HG02981 (cell line): Measurements from ENCODE around the gene BHLHE23.

Source experiments
- ATAC-seq: cut with Tn5 transposase; IDR thresholded peaks from one replicate; pipeline ENCODE4 v1.9.1; 2021; ENCODE audit warnings: mild to moderate bottlenecking, moderate library complexity; ENCODE audit not compliant: unreplicated experiment

Gene BHLHE23

DNA sequence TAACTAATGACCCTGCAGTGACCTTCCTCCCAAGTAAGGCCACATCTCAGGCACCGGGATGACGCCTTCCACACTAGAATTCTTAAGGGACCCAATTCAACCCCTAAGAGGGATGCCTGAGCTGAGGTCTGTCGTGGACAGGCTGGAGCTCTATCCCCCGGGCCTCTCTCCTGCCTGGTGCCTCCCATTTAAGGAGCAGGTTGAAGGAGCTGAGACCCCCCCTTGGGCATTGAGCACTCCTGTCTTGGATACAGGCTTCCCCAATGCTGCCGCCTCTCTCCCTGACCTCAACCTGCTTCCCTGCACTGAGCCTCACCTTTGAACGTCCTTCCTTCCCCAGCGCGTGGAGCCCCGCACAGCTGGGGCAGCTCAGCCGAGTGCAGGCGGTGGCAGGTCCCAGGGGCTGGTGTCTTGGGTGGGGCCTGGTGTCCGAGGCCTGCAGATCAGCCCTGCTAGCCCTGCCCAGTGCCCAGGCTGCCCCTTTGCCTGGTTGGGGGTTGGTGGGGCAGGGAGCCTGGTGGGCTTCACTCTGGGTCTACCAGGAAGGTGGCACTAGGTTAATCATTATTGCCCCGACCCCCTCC lies 19.9 kb upstream of the BHLHE23 start:
- ATAC-seq = no peak

DNA sequence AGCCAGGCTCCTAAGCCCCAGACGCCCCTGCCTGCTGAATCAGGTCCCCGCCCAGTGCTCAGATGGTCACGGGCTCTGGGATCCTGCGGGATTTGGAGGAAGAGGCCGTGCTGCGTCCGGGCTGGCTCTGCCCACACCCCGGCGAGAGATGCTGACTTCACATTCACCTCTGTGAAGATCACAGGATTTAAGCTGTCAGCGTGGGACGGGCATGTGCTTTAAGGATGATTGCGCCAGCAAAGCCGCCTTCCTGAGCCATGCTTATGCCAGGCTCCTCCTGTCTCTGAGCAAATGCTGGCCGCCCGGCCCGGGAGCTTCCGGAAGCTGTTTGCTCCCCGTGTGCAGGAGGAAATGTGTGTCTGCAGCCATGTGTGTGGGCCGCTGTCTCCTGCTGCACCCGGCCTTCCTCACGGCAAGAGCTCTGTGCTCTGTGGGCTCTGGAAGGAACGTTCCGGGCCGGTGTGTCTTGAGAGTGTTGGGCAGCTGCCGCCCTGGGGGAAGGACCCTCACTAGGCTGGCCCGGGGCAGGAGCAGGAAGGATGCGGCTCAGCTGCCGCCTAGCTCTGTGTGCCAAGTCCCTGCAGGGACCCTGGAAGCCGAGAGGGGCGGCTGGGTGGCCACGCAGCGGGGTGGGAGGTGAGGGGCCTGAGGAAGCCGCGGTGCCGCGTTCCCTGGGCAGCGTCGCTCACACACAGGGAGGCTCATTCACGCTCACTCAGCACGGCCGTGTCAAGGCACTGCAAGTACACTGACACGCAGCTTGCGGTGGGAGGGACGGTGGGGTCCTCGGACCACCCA lies 19.0 kb upstream of the BHLHE23 start:
- ATAC-seq = no peak

DNA sequence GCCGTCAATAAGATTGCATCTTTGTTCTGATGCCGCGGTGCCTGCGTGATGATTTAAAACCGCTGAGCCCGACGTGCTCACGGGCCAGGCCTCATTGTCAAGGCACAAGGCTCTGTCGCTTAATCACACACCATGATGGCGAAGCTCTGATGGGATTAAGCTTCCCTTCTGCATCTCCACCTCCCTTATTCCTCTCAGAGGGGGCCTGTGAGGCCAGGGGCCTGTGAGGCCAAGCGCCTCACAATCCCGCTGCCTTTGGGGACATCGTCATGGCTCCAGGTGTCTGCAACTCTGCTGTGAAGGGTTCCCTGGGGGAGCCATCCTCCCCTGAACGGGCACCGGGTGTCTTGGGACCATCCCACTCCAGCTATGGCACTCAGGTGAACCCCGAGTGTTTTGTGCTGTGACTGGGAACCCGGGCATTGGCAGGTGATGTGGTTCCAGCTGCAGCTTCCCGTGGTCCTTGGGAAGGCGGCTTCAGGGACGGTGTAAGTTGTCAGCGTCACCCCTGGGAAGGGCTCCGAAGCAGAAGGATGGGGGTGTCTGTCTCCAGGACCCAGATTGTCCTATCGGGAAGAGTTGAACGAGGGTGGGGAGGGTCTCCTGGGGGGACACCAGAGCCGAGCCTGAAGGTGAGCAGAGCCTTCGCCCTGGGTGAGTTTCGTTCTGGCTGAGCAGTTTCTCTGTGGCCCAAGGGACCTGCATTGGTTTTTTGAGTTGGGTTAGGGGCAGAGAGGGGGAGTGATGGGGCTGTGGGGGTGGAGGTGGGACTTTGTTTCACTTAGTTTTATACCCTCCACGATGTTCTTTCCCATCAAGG lies 18.0 kb upstream of the BHLHE23 start:
- no peak for ATAC-seq

DNA sequence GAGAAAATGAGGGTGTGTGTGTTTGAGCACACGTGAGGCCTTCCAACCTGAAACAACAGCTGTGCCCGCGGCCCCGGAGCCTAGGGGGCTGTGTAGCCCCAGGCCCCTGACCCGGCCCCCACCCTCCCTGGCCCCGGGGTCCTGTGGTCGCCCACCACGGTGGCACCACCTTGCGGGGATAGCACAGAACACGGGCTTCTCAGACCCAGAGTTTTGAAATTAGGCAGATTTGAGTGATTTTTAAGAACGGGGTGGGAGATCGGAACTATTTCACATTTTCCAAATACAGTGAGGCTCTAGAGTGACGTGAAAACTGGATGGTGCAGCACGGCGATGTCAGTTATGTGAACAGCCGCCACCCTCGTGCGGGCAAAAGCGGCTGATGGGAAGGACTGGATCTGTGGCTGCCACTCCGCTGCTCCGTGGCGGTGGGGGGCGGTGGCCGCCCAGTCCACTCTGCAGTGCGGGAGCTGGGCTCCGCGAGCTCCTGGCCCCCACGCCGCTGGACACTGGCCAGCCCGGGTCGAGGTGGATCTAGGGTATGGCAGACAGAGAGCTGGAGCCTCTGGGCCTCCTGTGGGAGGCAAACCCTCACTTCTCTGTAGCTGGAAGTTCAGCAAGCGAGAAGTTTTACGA lies 17.3 kb upstream of the BHLHE23 start:
- ATAC-seq = no peak

DNA sequence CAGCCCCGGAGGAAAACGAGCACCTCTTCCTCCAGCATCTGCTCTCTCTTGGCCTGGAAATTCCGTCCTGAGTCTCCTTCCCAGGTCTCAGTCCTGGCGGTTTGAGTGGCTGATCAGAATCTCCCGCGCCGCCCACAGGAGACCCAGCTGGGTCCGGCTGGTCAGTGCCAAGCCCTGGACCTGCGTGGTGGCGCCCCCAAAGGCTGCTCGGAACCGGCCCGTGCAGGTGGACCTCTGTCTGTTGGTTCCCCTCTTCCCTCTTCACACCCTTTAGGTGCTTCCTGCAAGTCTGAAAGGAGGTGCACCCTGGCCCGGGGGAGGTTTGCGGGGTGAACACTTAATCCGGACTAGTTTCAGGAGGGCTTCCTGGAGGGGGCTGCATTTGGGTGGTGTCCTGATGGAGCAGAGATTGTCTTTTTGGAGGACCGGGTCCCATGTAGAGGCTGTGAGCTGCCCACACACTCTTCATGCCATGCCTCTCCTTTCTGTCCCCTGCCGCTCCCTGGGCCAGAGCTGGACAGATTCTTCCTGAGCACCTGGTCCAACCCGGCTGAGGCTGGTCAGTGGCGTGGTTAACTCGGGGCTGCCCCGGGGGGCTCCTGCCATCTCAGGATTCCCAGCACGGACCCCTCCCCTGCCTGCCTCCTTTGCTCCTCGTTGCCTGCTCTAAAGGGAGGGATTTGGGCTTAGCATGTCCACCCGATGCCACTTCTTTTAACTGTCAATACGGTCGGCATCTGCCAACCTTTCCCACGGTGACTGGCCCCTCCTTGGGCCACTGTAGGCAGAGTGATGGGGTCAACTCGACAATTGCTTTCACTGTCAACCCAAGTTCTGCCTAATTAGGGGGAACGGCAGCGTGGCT lies 16.5 kb upstream of the BHLHE23 start:
- no peak for ATAC-seq

DNA sequence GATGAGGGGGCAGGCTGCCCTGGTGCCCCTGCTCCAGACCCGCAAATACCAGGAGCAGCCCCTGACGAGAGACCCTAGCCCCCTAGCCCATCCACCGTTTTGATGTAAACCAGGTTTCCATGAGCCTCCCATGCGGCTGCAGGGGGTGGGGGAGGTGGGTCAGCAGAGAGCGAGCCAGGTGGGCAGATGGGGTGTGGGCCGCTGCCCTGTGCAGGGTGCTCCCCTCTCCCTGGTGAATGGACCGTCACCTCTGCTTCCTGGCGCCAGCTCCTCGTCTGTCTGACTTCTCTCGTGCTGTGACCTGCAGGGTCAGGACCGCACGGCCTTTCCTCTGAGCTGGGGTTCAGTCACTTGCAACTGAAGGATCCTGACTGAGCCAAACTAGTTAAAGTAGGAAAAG lies 15.7 kb upstream of the BHLHE23 start:
- no peak for ATAC-seq

DNA sequence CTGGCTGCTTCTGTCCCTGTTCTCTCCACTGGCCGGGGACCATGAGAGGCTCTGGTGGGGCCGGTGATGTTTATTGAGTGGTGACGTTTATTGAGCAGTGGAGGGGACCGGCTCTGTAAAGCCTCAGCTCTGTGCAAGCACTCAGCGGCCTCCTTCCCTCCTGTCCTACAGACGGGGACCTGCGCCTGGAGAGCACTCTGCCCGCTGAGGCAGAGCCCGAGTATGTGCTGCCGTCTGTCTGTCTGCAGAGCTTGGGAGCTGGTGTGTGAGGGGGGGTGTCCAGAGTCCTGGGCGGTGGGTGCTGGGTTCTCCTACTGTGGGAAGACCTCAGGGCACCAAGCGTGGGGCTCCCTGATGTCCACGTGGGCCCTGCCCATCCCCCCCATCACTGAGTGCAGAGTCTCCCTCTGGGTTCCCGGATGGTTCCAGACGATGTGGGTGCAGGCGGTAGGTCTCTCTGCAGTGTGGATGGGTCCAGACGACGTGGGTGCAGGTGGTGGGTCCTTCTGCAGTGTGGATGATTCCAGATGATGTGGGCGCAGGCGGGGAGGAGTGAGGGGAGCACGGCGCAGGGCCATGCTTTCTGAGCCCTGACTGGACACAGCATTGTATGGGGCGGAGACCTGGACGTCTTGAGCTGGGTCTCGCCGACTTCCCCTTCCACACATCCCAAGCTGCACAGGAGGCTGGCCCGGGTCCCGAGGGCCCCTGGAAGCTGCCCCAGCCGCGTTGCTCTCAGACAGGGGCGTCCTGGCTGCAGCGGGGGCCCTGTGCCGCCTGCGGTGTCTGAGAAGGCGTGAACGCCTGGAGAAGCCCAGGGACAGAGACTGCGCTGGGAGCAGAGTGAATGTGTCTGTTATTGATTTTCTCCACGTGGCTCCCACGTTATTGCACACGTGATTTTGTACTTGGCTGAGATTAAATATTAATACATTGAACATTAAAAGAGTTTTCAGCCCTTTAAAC lies 14.9 kb upstream of the BHLHE23 start:
- no peak for ATAC-seq

DNA sequence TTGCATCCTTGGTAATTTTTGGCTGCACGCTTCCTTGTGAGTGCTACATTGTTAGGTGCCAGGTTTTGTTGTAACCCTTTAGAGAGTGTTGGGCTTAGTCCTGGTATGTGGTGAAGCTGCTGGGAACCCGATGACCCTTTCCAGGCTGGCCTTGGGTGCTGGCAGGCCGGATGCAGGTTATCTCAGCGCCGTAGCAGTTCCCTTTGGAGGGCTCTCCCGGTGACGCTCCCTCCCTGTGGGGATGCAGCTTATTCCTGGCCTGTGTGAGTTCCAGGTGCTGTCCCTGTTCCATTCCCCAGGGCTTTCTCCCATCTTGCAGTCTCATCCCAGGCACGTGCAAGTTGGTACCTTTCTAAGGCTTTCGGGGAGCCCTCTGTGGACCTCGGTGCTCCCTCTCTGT lies 13.9 kb upstream of the BHLHE23 start:
- ATAC-seq = no peak

DNA sequence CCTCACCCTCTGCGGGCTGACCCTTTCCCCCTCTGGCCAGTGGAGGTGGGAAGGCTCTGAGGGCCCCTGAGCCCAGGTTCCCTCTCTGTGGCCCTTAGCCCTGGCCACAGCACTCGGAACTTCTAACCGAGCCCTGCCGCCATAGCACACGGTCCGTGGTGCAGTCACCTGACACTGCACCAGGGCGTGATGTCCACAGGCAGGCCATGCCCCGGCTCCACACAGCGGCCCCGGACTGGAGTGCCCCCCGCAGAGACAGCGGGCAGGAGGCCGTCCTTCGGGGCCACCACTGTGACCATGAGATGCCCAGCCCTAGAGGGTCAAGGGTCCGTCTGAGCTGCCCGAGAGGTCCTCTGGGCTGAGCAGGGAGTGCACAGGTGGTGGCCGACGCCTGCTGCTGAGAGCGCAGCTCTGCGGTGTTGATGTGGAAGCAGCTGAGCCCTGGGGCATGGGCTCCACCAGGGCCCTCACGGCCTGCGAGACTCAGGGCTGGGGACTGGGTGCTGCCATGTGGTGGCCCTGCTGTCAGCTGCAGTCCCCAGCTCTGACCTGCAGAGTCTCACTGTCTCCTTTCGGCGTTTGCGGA lies 11.2 kb upstream of the BHLHE23 start:
- ATAC-seq = no peak

DNA sequence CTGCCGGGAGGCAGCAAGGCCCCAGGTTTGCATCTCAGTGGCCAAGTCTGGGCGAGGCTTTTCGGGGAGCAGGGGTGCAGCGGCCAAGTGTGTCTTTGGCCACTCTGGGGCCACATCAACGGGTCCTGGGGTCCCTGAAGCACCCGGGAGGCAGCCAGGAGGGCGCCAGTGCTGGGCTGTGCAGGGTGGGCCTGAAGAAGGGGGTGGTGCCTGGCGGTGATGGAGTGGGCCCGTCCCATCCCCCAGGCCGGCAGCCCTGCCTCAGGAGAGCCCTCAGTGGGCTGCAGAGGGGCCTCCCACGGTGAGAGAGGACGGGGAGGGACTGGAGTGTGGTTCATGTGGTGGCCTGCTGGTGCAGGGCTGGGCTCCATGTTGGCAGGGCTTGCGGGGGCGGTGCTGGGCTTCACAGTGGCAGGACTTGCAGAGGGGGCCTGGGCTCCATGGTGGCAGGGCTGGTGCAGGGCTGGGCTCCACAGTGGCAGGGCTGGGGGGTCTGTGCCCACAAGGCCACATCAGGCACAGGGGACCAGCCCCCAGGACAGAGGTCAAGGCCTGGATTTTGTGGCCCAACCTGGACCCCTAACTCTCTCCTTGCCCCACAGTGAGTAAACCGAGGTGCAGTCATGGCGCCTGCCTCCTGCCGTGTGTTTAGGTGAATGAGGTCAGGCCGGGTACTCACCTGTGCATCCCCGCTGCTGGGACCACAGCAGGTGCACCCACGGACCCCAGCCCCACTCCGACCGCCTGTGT lies 10.5 kb upstream of the BHLHE23 start:
- no peak for ATAC-seq

DNA sequence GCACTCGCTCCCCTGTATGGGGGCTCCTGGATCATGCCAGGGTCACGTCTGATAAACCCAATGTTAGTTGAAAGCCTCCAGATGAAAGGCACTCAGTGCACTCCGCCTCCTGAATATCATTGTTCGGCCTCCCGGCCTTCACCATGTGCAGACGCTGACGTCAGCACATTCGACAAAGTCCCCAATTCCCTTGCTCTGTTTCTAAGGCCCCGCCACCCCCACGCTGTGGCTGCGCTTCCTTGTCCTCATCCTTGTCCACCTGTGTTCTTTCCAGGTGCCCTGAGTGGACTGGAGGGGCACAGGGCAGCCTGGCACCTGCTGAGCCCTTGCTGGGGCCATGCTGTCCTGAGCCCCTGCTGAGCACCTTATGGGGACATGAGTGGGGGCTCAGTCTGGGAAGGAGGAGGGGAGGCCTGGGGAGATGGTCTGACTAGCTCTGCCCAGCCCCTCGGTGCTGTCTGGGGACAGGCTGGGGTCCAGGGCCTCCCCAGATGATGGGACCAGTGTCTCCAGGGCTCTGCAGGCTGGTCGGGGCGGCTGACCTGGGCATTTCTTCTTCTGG lies 9.8 kb upstream of the BHLHE23 start:
- ATAC-seq = no peak

DNA sequence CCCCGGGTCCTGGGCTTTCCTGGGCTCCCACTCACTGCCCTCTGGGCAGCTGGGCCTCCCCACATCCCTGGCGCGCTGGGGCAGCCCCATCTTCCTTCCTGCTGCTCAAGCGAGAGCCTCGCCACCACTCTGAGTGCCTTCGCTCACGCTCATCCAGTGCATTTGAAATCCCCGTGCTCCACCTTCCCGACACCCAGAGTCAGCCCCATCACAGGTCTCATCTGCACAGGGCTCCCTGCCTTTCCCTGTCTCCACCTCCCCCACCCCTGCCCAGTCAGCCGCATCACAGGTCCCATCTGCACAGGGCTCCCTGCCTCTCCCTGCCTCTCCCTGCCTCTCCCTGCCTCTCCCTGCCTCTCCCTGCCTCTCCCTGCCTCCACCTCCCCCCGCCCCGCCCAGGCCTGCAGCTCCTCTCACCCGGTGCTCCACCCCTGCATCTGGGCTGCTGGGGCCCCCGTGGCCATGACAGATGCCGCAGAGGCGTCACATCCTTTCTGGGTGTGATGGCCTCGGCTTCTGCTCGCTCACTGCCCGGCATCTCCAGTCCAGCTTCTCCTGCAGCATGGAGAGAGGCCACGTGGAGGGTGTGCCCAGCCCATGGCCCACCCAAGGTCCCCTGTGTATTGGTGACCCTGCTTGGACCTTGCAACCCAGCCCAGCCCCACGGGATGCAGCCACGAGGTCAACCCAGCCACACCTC lies 9.0 kb upstream of the BHLHE23 start:
- ATAC-seq = no peak

DNA sequence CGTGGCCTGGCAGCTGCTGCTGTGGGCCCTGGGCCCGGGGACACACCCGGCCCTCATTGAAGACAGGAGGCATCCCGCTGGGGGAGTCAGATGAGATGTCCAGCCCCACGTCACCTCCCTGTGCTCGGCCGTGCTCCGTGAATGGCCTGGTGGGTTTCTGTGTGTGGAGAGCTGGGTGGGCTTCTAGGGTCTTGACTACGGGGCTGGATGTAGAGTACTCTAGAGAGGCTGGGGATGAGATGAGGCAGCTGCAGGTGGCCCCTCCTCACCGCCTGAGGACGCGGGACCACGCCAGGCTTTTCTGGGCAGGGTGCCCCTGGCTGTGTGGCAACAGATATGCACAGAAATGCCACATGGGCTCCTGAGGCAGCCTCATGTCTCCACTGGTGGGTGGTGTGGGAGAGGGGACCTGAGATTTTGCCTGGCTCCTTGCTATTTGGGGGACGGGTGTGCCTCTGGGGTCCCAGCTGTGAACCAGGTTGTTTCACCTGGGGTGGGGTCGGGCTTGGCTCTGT lies 8.4 kb upstream of the BHLHE23 start:
- ATAC-seq = no peak

DNA sequence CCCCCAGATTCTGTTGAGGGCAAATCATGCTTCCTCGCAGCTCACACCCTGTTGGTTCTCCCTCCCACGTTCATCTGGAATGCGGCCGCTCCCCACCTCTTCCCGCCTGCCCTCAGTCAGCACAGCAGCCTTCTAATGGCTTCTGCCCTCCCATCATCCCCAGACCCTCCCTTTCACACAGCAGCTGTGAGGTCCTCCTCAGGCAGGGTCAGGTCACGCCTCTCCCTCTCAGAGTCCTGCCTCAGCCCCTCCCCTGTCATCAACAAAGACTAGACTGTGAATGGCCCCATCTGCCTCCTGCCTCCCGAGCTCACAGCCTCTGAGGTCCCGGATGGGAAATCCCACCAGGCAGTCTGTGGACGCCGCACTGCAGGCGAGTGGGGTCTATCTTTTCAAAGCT lies 7.9 kb upstream of the BHLHE23 start:
- ATAC-seq = no peak

DNA sequence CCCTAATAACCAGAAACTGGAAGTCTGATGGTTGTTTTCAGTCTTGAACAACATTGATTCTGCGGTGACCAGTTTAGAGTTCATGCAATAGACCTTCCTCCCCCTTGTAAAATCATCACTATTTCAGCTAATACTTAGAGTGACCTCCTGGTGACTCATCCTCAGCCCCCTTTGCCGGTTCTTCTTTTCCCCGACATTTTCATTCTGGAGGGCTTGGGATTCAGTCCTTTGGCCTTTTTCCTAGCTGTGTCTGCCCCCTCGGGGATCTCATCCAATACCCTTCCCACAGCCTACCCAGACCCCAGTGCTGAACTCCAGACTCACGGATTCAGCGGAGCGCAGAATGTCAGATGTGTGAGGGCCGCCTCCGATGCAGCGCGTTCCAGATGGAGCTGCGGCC lies 7.5 kb upstream of the BHLHE23 start:
- no peak for ATAC-seq

DNA sequence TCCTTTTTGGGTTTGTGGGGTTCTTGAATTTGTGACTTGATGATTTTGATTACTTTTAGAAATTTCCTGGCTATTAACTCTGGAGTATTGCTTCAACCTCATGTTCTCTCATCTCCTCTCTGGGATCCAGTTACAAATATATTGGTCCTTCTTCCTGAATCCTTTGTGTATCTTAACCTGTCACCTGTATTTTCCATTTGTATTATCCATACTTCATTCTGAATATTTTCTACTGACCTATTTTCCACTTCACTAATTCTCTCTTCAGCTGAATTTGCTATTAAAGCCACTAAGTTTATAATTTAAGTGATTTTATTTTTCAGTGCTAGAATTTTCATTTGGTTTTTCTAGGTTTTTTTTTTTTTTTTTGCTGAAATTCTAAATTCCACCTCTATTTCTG lies 6.4 kb upstream of the BHLHE23 start:
- ATAC-seq = no peak

DNA sequence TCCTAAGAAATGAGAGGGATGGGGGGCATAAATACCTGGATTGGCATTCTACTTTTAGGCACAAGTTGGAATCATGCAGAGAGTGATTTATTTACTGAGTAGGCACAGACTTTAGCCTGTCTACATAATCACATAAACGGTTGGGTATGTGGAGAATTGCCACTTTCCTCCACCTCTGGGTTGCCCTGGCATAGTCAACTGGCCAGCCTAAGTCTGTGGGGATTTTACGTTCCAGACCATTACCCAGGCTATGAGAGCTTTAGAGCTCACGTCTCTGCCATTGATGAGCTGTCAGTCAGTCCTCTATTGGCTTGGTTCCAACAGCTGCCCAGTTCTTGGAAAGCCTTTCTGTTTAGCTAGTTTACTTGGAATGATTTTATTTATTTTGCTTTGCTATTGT lies 5.0 kb upstream of the BHLHE23 start:
- no peak for ATAC-seq
